Fibroblast of mammary gland (primary cell): ENCODE results near the gene COL4A1.

Experiments used
- DNase-seq: peaks from one replicate; pipeline ENCODE4 v3.0.0-alpha.2; 2010; ENCODE audit warnings: low read depth
- H3K4me3 ChIP-seq: 2 replicates; pipeline ENCODE4 v1.5.1; 2011; ENCODE audit warnings: low read depth, mild to moderate bottlenecking, low read length, moderate library complexity; ENCODE audit not compliant: control insufficient read depth
- TF ChIP-seq, protein P1 (sequence below): conservative IDR thresholded peaks from 2 replicates; pipeline ENCODE4 v1.5.1; 2011; ENCODE audit warnings: low read depth, low read length, inconsistent platforms; ENCODE audit not compliant: control insufficient read depth, insufficient read depth

Gene COL4A1

DNA sequence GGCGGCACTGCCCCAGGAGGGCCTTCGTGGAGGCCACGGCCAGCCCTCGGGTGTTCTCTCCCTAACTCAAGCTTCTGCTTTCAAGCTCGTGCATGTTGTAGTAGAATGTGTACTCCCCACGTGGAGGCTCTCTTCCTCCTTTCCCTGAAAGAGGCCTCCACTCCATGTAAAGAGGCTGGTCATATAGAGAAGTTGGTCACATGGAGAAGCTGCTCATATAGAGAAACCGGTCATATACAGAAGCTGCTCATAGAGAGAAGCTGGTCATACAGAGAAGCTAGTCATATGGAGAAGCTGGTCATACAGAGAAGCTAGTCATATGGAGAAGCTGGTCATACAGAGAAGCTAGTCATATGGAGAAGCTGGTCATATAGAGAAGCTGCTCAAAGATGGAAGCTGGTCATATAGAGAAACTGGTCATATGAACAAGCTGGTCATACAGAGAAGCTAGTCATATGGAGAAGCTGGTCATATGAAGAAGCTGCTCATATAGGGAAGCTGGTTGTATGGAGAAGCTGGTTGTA is 152.5 kb downstream of the COL4A1 start:
- TF ChIP-seq, protein P1, sequence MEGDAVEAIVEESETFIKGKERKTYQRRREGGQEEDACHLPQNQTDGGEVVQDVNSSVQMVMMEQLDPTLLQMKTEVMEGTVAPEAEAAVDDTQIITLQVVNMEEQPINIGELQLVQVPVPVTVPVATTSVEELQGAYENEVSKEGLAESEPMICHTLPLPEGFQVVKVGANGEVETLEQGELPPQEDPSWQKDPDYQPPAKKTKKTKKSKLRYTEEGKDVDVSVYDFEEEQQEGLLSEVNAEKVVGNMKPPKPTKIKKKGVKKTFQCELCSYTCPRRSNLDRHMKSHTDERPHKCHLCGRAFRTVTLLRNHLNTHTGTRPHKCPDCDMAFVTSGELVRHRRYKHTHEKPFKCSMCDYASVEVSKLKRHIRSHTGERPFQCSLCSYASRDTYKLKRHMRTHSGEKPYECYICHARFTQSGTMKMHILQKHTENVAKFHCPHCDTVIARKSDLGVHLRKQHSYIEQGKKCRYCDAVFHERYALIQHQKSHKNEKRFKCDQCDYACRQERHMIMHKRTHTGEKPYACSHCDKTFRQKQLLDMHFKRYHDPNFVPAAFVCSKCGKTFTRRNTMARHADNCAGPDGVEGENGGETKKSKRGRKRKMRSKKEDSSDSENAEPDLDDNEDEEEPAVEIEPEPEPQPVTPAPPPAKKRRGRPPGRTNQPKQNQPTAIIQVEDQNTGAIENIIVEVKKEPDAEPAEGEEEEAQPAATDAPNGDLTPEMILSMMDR, result no peak
- no peak overlapping the region for H3K4me3 ChIP-seq
- no peak for DNase-seq

DNA sequence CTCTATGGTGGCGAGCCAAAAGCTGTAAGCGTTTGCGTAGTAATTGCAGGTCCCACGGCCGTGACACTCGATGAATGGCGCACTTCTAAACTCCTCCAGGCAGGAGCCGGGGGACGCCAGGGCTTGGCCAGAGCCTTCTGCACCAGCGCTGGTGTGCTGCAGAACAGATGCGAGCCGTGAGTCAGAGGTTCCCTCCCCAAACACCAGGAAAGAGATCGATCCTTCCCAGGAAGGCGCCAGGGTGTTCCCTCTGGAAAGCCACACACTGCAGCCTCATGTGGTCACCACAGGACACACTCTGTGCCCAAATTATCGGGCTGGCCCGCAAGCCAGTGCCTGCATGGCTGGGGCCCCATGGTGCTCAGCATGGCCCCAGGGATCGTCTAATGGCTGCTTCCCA is 154.6 kb downstream of the COL4A1 start:
- no peak for DNase-seq
- no peak overlapping the region for H3K4me3 ChIP-seq
- TF ChIP-seq, protein P1, result no peak

DNA sequence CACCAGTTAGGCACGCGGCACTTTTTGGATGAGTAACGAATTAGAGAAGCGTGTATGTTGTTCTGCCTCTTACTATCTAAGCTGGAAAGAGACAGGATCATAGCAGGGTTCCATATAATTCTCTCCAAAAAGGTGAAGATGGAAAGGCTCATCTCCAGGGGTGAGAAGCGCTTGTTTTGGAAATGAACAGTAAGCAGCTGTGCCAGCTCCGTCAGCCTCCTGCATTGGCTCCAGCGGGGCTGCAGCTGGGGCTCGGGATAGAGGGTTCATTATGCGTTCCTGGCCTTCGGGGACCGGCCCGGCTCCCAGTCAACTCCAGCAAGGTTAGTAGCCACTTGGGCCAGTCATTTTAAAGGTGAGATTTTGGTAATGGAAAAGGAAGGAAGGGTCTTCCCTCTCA is 155.5 kb downstream of the COL4A1 start:
- no peak overlapping the region for H3K4me3 ChIP-seq
- no peak for DNase-seq
- TF ChIP-seq, protein P1, result no peak

DNA sequence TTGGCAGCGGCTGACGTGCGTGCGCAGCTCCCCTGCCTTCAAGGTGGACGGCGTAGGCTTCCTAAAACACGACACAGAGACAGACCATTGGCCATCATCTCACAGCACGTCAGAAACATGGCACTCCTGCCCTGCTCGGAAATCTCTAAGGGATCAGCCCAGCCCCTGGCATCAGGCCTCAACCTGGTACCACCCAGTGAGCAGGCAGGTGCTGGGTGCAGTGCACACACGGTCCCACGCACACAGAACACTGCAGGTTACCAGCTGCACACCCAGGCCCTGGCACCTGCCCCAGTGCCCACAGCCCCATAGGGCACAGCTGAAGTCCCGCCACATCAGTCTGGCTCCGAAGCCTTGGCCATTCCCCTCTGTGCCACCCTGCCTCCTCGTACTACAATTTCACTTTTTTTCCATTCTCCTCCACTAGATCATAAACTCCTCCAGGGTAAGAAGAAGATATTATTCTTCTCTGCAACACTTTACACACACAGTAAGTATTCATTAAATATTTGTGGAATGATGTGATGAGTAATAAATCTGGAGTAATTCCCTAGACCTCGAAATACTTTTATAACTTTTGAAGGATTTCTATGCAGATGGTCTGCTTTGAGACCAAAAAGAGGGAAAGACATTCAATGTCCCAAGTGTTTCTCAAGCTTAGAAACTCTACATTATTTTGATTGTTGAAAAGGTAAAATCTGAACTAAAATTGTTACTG is 156.4 kb downstream of the COL4A1 start:
- peak; percentile 20 for DNase-seq

DNA sequence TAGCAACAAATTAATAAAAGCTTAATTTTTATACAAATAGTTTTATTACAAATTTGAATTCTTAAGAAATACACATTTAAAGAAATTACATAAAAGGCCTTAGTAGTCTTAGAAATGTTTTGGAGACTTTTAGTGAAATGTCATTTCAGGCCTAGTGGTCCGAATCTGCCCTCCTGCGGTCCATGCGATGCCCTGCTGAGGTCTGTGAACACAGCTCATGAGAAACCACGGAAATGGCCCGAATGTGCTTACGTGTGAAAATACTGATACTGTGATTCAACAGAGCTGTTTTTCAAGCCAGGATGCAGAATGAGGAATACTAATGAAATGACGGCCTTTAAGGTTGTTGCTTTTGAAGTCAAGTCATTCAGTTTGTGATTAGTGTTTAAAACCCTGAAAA is 157.9 kb downstream of the COL4A1 start:
- no peak for DNase-seq
- no peak overlapping the region for H3K4me3 ChIP-seq
- TF ChIP-seq, protein P1, result no peak

More for the DNA sequence above, 156.4 kb downstream of the COL4A1 start:
- no peak overlapping the region for H3K4me3 ChIP-seq
- TF ChIP-seq, protein P1, result no peak

DNA sequence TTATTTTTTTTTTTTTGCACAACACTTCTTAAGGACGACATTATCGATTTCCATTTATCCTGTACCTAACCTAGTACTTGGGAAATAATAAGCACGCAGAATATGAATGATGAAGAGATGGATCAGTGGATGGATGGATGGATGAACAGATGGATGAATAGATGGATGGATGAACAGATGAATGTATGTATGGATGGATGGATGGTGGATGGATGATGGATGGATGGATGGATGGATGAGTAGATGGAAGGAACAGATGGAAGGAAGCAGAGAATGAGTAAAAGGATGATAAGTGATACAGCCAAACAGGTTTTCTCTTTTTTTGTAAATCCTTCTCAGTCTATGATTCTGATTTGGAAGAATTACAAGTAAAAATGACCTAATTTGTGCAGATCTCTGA is 166.9 kb downstream of the COL4A1 start:
- TF ChIP-seq, protein P1, result no peak
- H3K4me3 ChIP-seq, result no peak overlapping the region
- DNase-seq, result no peak
